ENCODE measurements around the gene OPCML.

The OPCML gene

GRCh38 chr11:132911186-132911585 is 621.1 kb downstream of the OPCML start:
- DNase-seq, result no peak

GRCh38 chr11:132910011-132910760 is 622.1 kb downstream of the OPCML start:
- DNase-seq, result no peak

- DNase-seq, result no peak
These were observed 623.2 kb downstream of the OPCML start for GRCh38 chr11:132909021-132909606.

GRCh38 chr11:132908414-132908810 is 623.9 kb downstream of the OPCML start:
- DNase-seq, result no peak

GRCh38 chr11:132907651-132908413 is 624.5 kb downstream of the OPCML start:
- no peak for DNase-seq

GRCh38 chr11:132904607-132905006 is 627.7 kb downstream of the OPCML start:
- no peak for DNase-seq

- no peak for DNase-seq
These were observed 628.2 kb downstream of the OPCML start for GRCh38 chr11:132904091-132904490.

GRCh38 chr11:132901638-132902471 is 630.4 kb downstream of the OPCML start:
- no peak for DNase-seq

- DNase-seq, result no peak
These were observed 633.6 kb downstream of the OPCML start for GRCh38 chr11:132898676-132899075.

- DNase-seq, result no peak
These were observed 634.3 kb downstream of the OPCML start for GRCh38 chr11:132898021-132898420.

- DNase-seq, result no peak
These were observed 637.0 kb downstream of the OPCML start for GRCh38 chr11:132895340-132895739.

GRCh38 chr11:132894606-132895005 is 637.7 kb downstream of the OPCML start:
- DNase-seq, result no peak

GRCh38 chr11:132892876-132893275 is 639.4 kb downstream of the OPCML start:
- DNase-seq, result no peak

- DNase-seq, result no peak
These were observed 644.1 kb downstream of the OPCML start for GRCh38 chr11:132888226-132888625.

GRCh38 chr11:132886335-132886734 is 646.0 kb downstream of the OPCML start:
- no peak for DNase-seq

- DNase-seq, result no peak
These were observed 649.1 kb downstream of the OPCML start for GRCh38 chr11:132883241-132883640.

- no peak for DNase-seq
These were observed 650.7 kb downstream of the OPCML start for GRCh38 chr11:132881622-132882021.

- no peak for DNase-seq
These were observed 654.2 kb downstream of the OPCML start for GRCh38 chr11:132878111-132878510.

- DNase-seq, result no peak
These were observed 655.6 kb downstream of the OPCML start for GRCh38 chr11:132876705-132877104.

GRCh38 chr11:132876239-132876638 is 656.1 kb downstream of the OPCML start:
- DNase-seq, result no peak

- no peak for DNase-seq
These were observed 657.7 kb downstream of the OPCML start for GRCh38 chr11:132874638-132875037.

GRCh38 chr11:132873841-132874240 is 658.5 kb downstream of the OPCML start:
- DNase-seq, result no peak

GRCh38 chr11:132872211-132872610 is 660.1 kb downstream of the OPCML start:
- DNase-seq, result no peak

Data from activated gamma-delta T cell (primary cell).